ENCODE measurements around the gene CACNA1D. TPM values are rescaled to one million over a fixed set of nuclear protein-coding genes. Genes with fewer than 3 reads are reported as not detected.

Gene CACNA1D
- total RNA-seq, 1 experiment from 2014 or later: not detected

- no TSS peak for BruUV-seq (replicated peaks)
- POLR2A ChIA-PET (ENCODE audit: low non-redundant PET): no interaction called here
- CTCF ChIA-PET: no interaction called here
Observed at GRCh38 chr3:53704363-53704725, 209.9 kb downstream of the CACNA1D start.

GRCh38 chr3:53705024-53705745 lies 210.8 kb downstream of the CACNA1D start:
- no TSS peak for BruUV-seq (replicated peaks)
- ChIA-PET POLR2A (ENCODE audit: low non-redundant PET) (no interaction called here), CTCF (no interaction called here)
- H3K36me3 ChIP-seq (ENCODE audit: insufficient read depth, low read length, poor library complexity, severe bottlenecking): no peaks in the 10 kb centered on the region
- H3K4me1 ChIP-seq (ENCODE audit: insufficient read depth, low read length, poor library complexity, severe bottlenecking): no peaks in the 10 kb centered on the region
- no peaks in the 10 kb centered on the region for H3K27me3 ChIP-seq (replicated peaks; ENCODE audit: insufficient read depth, low read depth, low read length, poor library complexity)
- no peak overlapping the region for H3K4me3 ChIP-seq (ENCODE audit: low read depth, low read length, poor library complexity, severe bottlenecking)
- intact Hi-C loops (cut with micrococcal nuclease; ENCODE audit: unreplicated experiment): no loop called here
- H3K27ac ChIP-seq (ENCODE audit: low read depth, low read length, poor library complexity, severe bottlenecking): no peak overlapping the region
- no peak for TF ChIP-seq CTCF (conservative IDR thresholded peaks at IDR 0.05; ENCODE audit: low read depth, low read length)
- DNase-seq (ENCODE audit: low spot score): no peak
- H3K9me3 ChIP-seq (ENCODE audit: low read depth, low read length, poor library complexity, severe bottlenecking): no peaks in the 10 kb centered on the region

More at GRCh38 chr3:53704363-53704725, 209.9 kb downstream of the CACNA1D start:
- H3K9me3 ChIP-seq (ENCODE audit: low read depth, low read length, poor library complexity, severe bottlenecking): no peaks in the 10 kb centered on the region
- no peaks in the 10 kb centered on the region for H3K27me3 ChIP-seq (replicated peaks; ENCODE audit: insufficient read depth, low read depth, low read length, poor library complexity)
- H3K4me3 ChIP-seq (ENCODE audit: low read depth, low read length, poor library complexity, severe bottlenecking): no peak overlapping the region
- H3K4me1 ChIP-seq (ENCODE audit: insufficient read depth, low read length, poor library complexity, severe bottlenecking): no peaks in the 10 kb centered on the region
- H3K36me3 ChIP-seq (ENCODE audit: insufficient read depth, low read length, poor library complexity, severe bottlenecking): no peaks in the 10 kb centered on the region
- H3K27ac ChIP-seq (ENCODE audit: low read depth, low read length, poor library complexity, severe bottlenecking): no peak overlapping the region
- DNase-seq (ENCODE audit: low spot score): no peak
- intact Hi-C loops (cut with micrococcal nuclease; ENCODE audit: unreplicated experiment): no loop called here
- no peak for TF ChIP-seq EZH2 (IDR thresholded peaks at IDR 0.05; ENCODE audit: borderline replicate concordance, low read depth, low read length, poor library complexity, severe bottlenecking)
- TF ChIP-seq CTCF (conservative IDR thresholded peaks at IDR 0.05; ENCODE audit: low read depth, low read length): no peak

GRCh38 chr3:53705774-53706173 lies 211.4 kb downstream of the CACNA1D start:
- intact Hi-C loops (cut with micrococcal nuclease; ENCODE audit: unreplicated experiment): no loop called here
- ChIA-PET CTCF (no interaction called here), POLR2A (ENCODE audit: low non-redundant PET) (no interaction called here)
- no TSS peak for BruUV-seq (replicated peaks)
- H3K4me3 ChIP-seq (ENCODE audit: low read depth, low read length, poor library complexity, severe bottlenecking): no peak overlapping the region
- H3K27ac ChIP-seq (ENCODE audit: low read depth, low read length, poor library complexity, severe bottlenecking): no peak overlapping the region
- no peaks in the 10 kb centered on the region for H3K9me3 ChIP-seq (ENCODE audit: low read depth, low read length, poor library complexity, severe bottlenecking)
- H3K27me3 ChIP-seq (replicated peaks; ENCODE audit: insufficient read depth, low read depth, low read length, poor library complexity): no peaks in the 10 kb centered on the region
- no peak for TF ChIP-seq CTCF (conservative IDR thresholded peaks at IDR 0.05; ENCODE audit: low read depth, low read length)
- no peak for TF ChIP-seq EZH2 (IDR thresholded peaks at IDR 0.05; ENCODE audit: borderline replicate concordance, low read depth, low read length, poor library complexity, severe bottlenecking)
- DNase-seq (ENCODE audit: low spot score): no peak
- no peaks in the 10 kb centered on the region for H3K36me3 ChIP-seq (ENCODE audit: insufficient read depth, low read length, poor library complexity, severe bottlenecking)
- H3K4me1 ChIP-seq (ENCODE audit: insufficient read depth, low read length, poor library complexity, severe bottlenecking): no peaks in the 10 kb centered on the region

Data from A673 (cell line).